Embryonic facial prominence (tissue), 1 donor: ENCODE data around the gene SLC2A13.
"Not testable (repeated sequence)": the region's sequence is repeated elsewhere in the genome, so short reads cannot be mapped to it uniquely, and the experiment has no call there.

Experiments
- DNase-seq: peaks from one replicate; pipeline ENCODE4 v3.0.0-alpha.2; 2016; ENCODE audit errors: extremely low spot score

SLC2A13 gene

GRCh38 chr12:40034712-40035111, 71.2 kb downstream of the SLC2A13 start:
- no peak for DNase-seq

GRCh38 chr12:40034156-40034555, 71.7 kb downstream of the SLC2A13 start:
- no peak for DNase-seq

- no peak for DNase-seq
Observed at GRCh38 chr12:40033242-40033630, 72.6 kb downstream of the SLC2A13 start.

- no peak for DNase-seq
Observed at GRCh38 chr12:40032433-40033241, 73.2 kb downstream of the SLC2A13 start.

GRCh38 chr12:40031965-40032364, 73.9 kb downstream of the SLC2A13 start:
- no peak for DNase-seq

- DNase-seq = not testable (repeated sequence)
Observed at GRCh38 chr12:40030970-40031369, 74.9 kb downstream of the SLC2A13 start.

GRCh38 chr12:40028296-40028695, 77.6 kb downstream of the SLC2A13 start:
- DNase-seq = no peak

GRCh38 chr12:40022850-40023249, 83.0 kb downstream of the SLC2A13 start:
- DNase-seq = no peak

GRCh38 chr12:40020261-40020691, 85.6 kb downstream of the SLC2A13 start:
- DNase-seq = no peak

- DNase-seq = no peak
Observed at GRCh38 chr12:40017488-40017887, 88.4 kb downstream of the SLC2A13 start.

- no peak for DNase-seq
Observed at GRCh38 chr12:40016980-40017379, 88.9 kb downstream of the SLC2A13 start.

- DNase-seq = no peak
Observed at GRCh38 chr12:40015881-40016280, 90.0 kb downstream of the SLC2A13 start.

- DNase-seq = no peak
Observed at GRCh38 chr12:40015345-40015744, 90.5 kb downstream of the SLC2A13 start.

GRCh38 chr12:40013847-40014246, 92.0 kb downstream of the SLC2A13 start:
- no peak for DNase-seq

- no peak for DNase-seq
Observed at GRCh38 chr12:40013292-40013691, 92.6 kb downstream of the SLC2A13 start.

GRCh38 chr12:40012711-40013110, 93.2 kb downstream of the SLC2A13 start:
- DNase-seq = no peak

GRCh38 chr12:40011775-40012129, 94.1 kb downstream of the SLC2A13 start:
- DNase-seq = no peak

- DNase-seq = no peak
Observed at GRCh38 chr12:40010899-40011774, 94.7 kb downstream of the SLC2A13 start.

GRCh38 chr12:40002178-40003169, 103.4 kb downstream of the SLC2A13 start:
- DNase-seq = no peak

- no peak for DNase-seq
Observed at GRCh38 chr12:40001406-40001805, 104.5 kb downstream of the SLC2A13 start.

- DNase-seq = no peak
Observed at GRCh38 chr12:40000884-40001283, 105.0 kb downstream of the SLC2A13 start.

- DNase-seq = no peak
Observed at GRCh38 chr12:39993268-39993667, 112.6 kb downstream of the SLC2A13 start.
